IPS-15b (cell line): ENCODE results near the gene SC5D.
A peak's percentile ranks its signal among the peaks of the same experiment; 100 is the strongest.

Experiments
- H3K27me3 ChIP-seq: one replicate; pipeline ENCODE4 v1.6.1; 2013; ENCODE audit warnings: low read length; ENCODE audit not compliant: control insufficient read depth, insufficient read depth
- H3K36me3 ChIP-seq: one replicate; pipeline ENCODE4 v1.6.1; 2013; ENCODE audit warnings: low read length; ENCODE audit not compliant: control insufficient read depth, insufficient read depth
- H3K4me1 ChIP-seq: one replicate; pipeline ENCODE4 v1.6.1; 2013; ENCODE audit warnings: mild to moderate bottlenecking, low read length; ENCODE audit not compliant: control insufficient read depth, insufficient read depth
- H3K4me3 ChIP-seq: one replicate; pipeline ENCODE4 v1.5.1; 2013; ENCODE audit warnings: low read depth, low read length
- H3K9ac ChIP-seq: one replicate; pipeline ENCODE4 v1.6.1; 2013; ENCODE audit warnings: low read depth, mild to moderate bottlenecking, low read length
- H3K9me3 ChIP-seq: one replicate; pipeline ENCODE4 v1.6.1; 2013; ENCODE audit warnings: mild to moderate bottlenecking, low read length; ENCODE audit not compliant: control insufficient read depth, insufficient read depth

The SC5D gene

GRCh38 chr11:121295246-121296029 lies 2.9 kb downstream of the SC5D start:
- H3K4me3 ChIP-seq, result peak overlapping the region; percentile 97
- peaks cover 36% of the 10 kb centered on the region for H3K4me1 ChIP-seq
- H3K36me3 ChIP-seq, result no peaks in the 10 kb centered on the region
- H3K9ac ChIP-seq, result peak overlapping the region; percentile 38
- no peaks in the 10 kb centered on the region for H3K9me3 ChIP-seq
- no peaks in the 10 kb centered on the region for H3K27me3 ChIP-seq

GRCh38 chr11:121297872-121298271 lies 5.3 kb downstream of the SC5D start:
- Histone ChIP-seq H3K27me3 (no peaks in the 10 kb centered on the region), H3K9me3 (no peaks in the 10 kb centered on the region), H3K9ac (no peak overlapping the region), H3K4me1 (peaks cover 44% of the 10 kb centered on the region), H3K36me3 (peaks cover 2% of the 10 kb centered on the region), H3K4me3 (no peak overlapping the region)

- Histone ChIP-seq H3K4me3 (no peak overlapping the region), H3K36me3 (peaks cover 5% of the 10 kb centered on the region), H3K9ac (no peak overlapping the region), H3K27me3 (no peaks in the 10 kb centered on the region), H3K4me1 (peaks cover 44% of the 10 kb centered on the region), H3K9me3 (no peaks in the 10 kb centered on the region)
These were observed 6.2 kb downstream of the SC5D start for GRCh38 chr11:121298774-121299173.

GRCh38 chr11:121299417-121299816 lies 6.8 kb downstream of the SC5D start:
- no peak overlapping the region for H3K9ac ChIP-seq
- peaks cover 44% of the 10 kb centered on the region for H3K4me1 ChIP-seq
- no peak overlapping the region for H3K4me3 ChIP-seq
- peaks cover 5% of the 10 kb centered on the region for H3K36me3 ChIP-seq
- no peaks in the 10 kb centered on the region for H3K9me3 ChIP-seq
- H3K27me3 ChIP-seq, result no peaks in the 10 kb centered on the region

GRCh38 chr11:121300313-121300971 lies 7.9 kb downstream of the SC5D start:
- peaks cover 7% of the 10 kb centered on the region for H3K36me3 ChIP-seq
- H3K27me3 ChIP-seq, result no peaks in the 10 kb centered on the region
- H3K4me1 ChIP-seq, result peaks cover 39% of the 10 kb centered on the region
- no peak overlapping the region for H3K9ac ChIP-seq
- no peaks in the 10 kb centered on the region for H3K9me3 ChIP-seq
- no peak overlapping the region for H3K4me3 ChIP-seq

GRCh38 chr11:121300972-121301699 lies 8.6 kb downstream of the SC5D start:
- no peak overlapping the region for H3K9ac ChIP-seq
- no peaks in the 10 kb centered on the region for H3K27me3 ChIP-seq

GRCh38 chr11:121304759-121305158 lies 12.2 kb downstream of the SC5D start:
- H3K36me3 ChIP-seq, result peaks cover 15% of the 10 kb centered on the region

More at GRCh38 chr11:121300972-121301699, 8.6 kb downstream of the SC5D start:
- Histone ChIP-seq H3K4me3 (no peak overlapping the region), H3K36me3 (peaks cover 7% of the 10 kb centered on the region), H3K4me1 (peaks cover 33% of the 10 kb centered on the region), H3K9me3 (no peaks in the 10 kb centered on the region)

GRCh38 chr11:121308816-121309215 lies 16.2 kb downstream of the SC5D start:
- Histone ChIP-seq H3K4me3 (no peak overlapping the region), H3K27me3 (no peaks in the 10 kb centered on the region), H3K4me1 (no peaks in the 10 kb centered on the region), H3K9me3 (no peaks in the 10 kb centered on the region), H3K36me3 (peaks cover 10% of the 10 kb centered on the region), H3K9ac (no peak overlapping the region)

More at GRCh38 chr11:121304759-121305158, 12.2 kb downstream of the SC5D start:
- Histone ChIP-seq H3K4me3 (no peak overlapping the region), H3K4me1 (peaks cover 14% of the 10 kb centered on the region), H3K9ac (no peak overlapping the region), H3K27me3 (no peaks in the 10 kb centered on the region), H3K9me3 (no peaks in the 10 kb centered on the region)

GRCh38 chr11:121309688-121310087 lies 17.1 kb downstream of the SC5D start:
- Histone ChIP-seq H3K9ac (no peak overlapping the region), H3K27me3 (no peaks in the 10 kb centered on the region), H3K36me3 (peaks cover 10% of the 10 kb centered on the region), H3K4me1 (no peaks in the 10 kb centered on the region), H3K9me3 (no peaks in the 10 kb centered on the region), H3K4me3 (no peak overlapping the region)

- Histone ChIP-seq H3K27me3 (no peaks in the 10 kb centered on the region), H3K9ac (no peak overlapping the region), H3K36me3 (peaks cover 8% of the 10 kb centered on the region), H3K9me3 (no peaks in the 10 kb centered on the region), H3K4me3 (no peak overlapping the region), H3K4me1 (no peaks in the 10 kb centered on the region)
These were observed 18.3 kb downstream of the SC5D start for GRCh38 chr11:121310908-121311307.

- Histone ChIP-seq H3K4me1 (no peaks in the 10 kb centered on the region), H3K4me3 (no peak overlapping the region), H3K27me3 (no peaks in the 10 kb centered on the region), H3K36me3 (peaks cover 8% of the 10 kb centered on the region), H3K9me3 (no peaks in the 10 kb centered on the region), H3K9ac (no peak overlapping the region)
These were observed 18.8 kb downstream of the SC5D start for GRCh38 chr11:121311373-121311772.
